ENCODE results near the gene CEMIP.

Gene CEMIP

DNA sequence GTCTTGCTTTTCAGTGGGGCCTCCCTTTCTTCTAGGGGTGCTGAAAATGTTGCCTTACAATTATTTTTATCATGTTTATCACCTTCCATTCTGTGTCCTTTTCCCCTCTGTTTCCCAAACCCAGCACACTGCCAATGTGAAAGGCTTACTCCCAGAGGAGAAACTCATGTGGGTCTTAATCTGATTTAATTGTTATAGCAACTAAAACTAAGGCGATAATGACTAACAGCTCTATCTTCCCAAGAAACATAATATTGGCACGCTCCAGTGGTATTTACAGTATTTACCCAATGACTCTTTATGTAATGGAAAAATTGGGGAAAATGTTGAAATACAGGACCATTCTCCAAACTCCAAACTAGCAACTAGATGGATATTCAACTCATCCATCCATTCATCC, 152.0 kb downstream of the CEMIP start:
- no peaks in the 10 kb centered on the region for H3K36me3 ChIP-seq (ENCODE audit: control insufficient read depth, insufficient read depth, low read length)
- no peaks in the 10 kb centered on the region for H3K27me3 ChIP-seq (ENCODE audit: control insufficient read depth, insufficient read depth, low read length)
- H3K9ac ChIP-seq (ENCODE audit: low read length): no peak overlapping the region
- no peaks in the 10 kb centered on the region for H3K4me1 ChIP-seq (ENCODE audit: control insufficient read depth, insufficient read depth, low read length)
- H3K4me3 ChIP-seq (ENCODE audit: low read length): no peak overlapping the region
- no peaks in the 10 kb centered on the region for H3K9me3 ChIP-seq (ENCODE audit: control insufficient read depth, low read length)

DNA sequence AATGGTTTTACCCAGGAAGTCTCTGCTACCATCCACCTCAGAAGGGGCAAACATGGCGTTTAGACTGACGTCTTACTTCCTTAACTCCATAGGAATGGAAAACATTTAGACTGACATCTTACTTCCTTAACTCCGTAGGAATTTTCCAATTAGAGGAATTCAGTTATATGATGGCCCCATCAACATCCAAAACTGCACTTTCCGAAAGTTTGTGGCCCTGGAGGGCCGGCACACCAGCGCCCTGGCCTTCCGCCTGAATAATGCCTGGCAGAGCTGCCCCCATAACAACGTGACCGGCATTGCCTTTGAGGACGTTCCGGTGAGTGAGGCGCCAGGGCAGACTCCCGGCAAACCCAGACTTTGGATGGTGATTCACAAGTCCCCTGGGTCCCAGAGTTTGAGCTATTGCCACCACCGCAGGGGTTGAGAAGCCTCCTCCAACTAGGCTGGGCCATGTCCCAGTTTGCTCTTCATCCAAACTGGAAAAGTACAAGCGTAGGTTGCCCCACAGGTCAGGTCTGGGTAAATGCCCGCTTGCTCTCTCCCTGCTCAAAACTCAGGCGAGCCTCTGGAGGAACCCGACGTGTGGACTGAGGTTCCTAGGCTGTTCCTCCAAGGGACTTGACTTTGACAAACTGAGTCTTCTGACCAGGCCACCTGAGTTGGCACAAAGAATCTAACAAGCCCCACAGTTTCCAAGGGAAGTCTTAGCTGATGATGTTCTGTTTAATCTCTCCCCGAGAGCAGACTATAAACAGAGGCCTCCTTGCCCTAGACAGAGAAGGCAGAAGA, 152.7 kb downstream of the CEMIP start:
- Histone ChIP-seq H3K9me3 (ENCODE audit: control insufficient read depth, low read length) (no peaks in the 10 kb centered on the region), H3K9ac (ENCODE audit: low read length) (no peak overlapping the region), H3K36me3 (ENCODE audit: control insufficient read depth, insufficient read depth, low read length) (no peaks in the 10 kb centered on the region), H3K27me3 (ENCODE audit: control insufficient read depth, insufficient read depth, low read length) (no peaks in the 10 kb centered on the region), H3K4me1 (ENCODE audit: control insufficient read depth, insufficient read depth, low read length) (no peaks in the 10 kb centered on the region), H3K4me3 (ENCODE audit: low read length) (no peak overlapping the region)

GRCh38 chr15:80932513-80932815, 153.3 kb downstream of the CEMIP start:
- H3K9me3 ChIP-seq (ENCODE audit: control insufficient read depth, low read length): no peaks in the 10 kb centered on the region
- H3K27me3 ChIP-seq (ENCODE audit: control insufficient read depth, insufficient read depth, low read length): no peaks in the 10 kb centered on the region
- no peaks in the 10 kb centered on the region for H3K36me3 ChIP-seq (ENCODE audit: control insufficient read depth, insufficient read depth, low read length)
- no peak overlapping the region for H3K9ac ChIP-seq (ENCODE audit: low read length)
- no peak overlapping the region for H3K4me3 ChIP-seq (ENCODE audit: low read length)
- H3K4me1 ChIP-seq (ENCODE audit: control insufficient read depth, insufficient read depth, low read length): no peaks in the 10 kb centered on the region

GRCh38 chr15:80932989-80933388, 153.8 kb downstream of the CEMIP start:
- no peaks in the 10 kb centered on the region for H3K36me3 ChIP-seq (ENCODE audit: control insufficient read depth, insufficient read depth, low read length)
- H3K9ac ChIP-seq (ENCODE audit: low read length): no peak overlapping the region
- no peak overlapping the region for H3K4me3 ChIP-seq (ENCODE audit: low read length)
- H3K4me1 ChIP-seq (ENCODE audit: control insufficient read depth, insufficient read depth, low read length): no peaks in the 10 kb centered on the region
- no peaks in the 10 kb centered on the region for H3K27me3 ChIP-seq (ENCODE audit: control insufficient read depth, insufficient read depth, low read length)
- H3K9me3 ChIP-seq (ENCODE audit: control insufficient read depth, low read length): no peaks in the 10 kb centered on the region

GRCh38 chr15:80934761-80935221, 155.6 kb downstream of the CEMIP start:
- Histone ChIP-seq H3K36me3 (ENCODE audit: control insufficient read depth, insufficient read depth, low read length) (no peaks in the 10 kb centered on the region), H3K9me3 (ENCODE audit: control insufficient read depth, low read length) (no peaks in the 10 kb centered on the region), H3K4me3 (ENCODE audit: low read length) (no peak overlapping the region), H3K4me1 (ENCODE audit: control insufficient read depth, insufficient read depth, low read length) (no peaks in the 10 kb centered on the region), H3K27me3 (ENCODE audit: control insufficient read depth, insufficient read depth, low read length) (no peaks in the 10 kb centered on the region), H3K9ac (ENCODE audit: low read length) (no peak overlapping the region)

DNA sequence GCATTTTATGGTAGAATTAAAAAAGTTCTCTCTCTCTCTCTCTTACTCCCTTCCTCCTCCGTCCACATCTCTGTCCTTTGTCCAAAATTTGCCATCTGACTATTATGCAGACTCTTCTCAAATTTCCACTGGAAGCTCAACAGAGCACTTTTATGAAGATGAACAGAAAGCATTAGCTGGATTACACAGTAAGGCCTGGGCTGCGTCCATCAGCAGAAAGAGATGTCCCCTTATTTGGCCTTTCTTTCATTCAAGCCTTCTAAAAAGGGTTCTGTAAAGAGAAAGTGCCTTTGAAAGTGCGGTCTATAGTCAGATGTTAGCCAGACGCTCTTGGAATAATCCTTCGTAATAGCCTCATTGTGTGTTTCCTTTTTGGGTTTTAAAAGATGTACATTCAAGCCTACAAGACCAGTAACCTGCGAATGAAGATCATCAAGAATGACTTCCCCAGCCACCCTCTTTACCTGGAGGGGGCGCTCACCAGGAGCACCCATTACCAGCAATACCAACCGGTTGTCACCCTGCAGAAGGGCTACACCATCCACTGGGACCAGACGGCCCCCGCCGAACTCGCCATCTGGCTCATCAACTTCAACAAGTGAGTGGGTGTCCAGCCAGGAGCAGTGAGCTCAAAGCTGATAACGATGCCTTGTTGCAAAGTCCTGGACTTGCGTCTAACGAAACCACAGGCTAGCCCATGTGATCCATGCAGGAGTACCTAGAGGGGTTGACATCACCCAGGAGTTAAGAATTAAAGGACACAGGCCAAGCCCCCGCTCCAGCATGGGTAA, 157.3 kb downstream of the CEMIP start:
- Histone ChIP-seq H3K9me3 (ENCODE audit: control insufficient read depth, low read length) (no peaks in the 10 kb centered on the region), H3K4me3 (ENCODE audit: low read length) (no peak overlapping the region), H3K4me1 (ENCODE audit: control insufficient read depth, insufficient read depth, low read length) (no peaks in the 10 kb centered on the region), H3K36me3 (ENCODE audit: control insufficient read depth, insufficient read depth, low read length) (no peaks in the 10 kb centered on the region), H3K27me3 (ENCODE audit: control insufficient read depth, insufficient read depth, low read length) (no peaks in the 10 kb centered on the region), H3K9ac (ENCODE audit: low read length) (no peak overlapping the region)

- Histone ChIP-seq H3K9me3 (ENCODE audit: control insufficient read depth, low read length) (no peaks in the 10 kb centered on the region), H3K4me1 (ENCODE audit: control insufficient read depth, insufficient read depth, low read length) (no peaks in the 10 kb centered on the region), H3K9ac (ENCODE audit: low read length) (no peak overlapping the region), H3K36me3 (ENCODE audit: control insufficient read depth, insufficient read depth, low read length) (no peaks in the 10 kb centered on the region), H3K4me3 (ENCODE audit: low read length) (no peak overlapping the region), H3K27me3 (ENCODE audit: control insufficient read depth, insufficient read depth, low read length) (no peaks in the 10 kb centered on the region)
Measured at GRCh38 chr15:80937718-80938117, 158.5 kb downstream of the CEMIP start.

GRCh38 chr15:80939216-80939615, 160.0 kb downstream of the CEMIP start:
- H3K9ac ChIP-seq (ENCODE audit: low read length): no peak overlapping the region
- no peak overlapping the region for H3K4me3 ChIP-seq (ENCODE audit: low read length)
- H3K4me1 ChIP-seq (ENCODE audit: control insufficient read depth, insufficient read depth, low read length): no peaks in the 10 kb centered on the region
- no peaks in the 10 kb centered on the region for H3K27me3 ChIP-seq (ENCODE audit: control insufficient read depth, insufficient read depth, low read length)
- H3K36me3 ChIP-seq (ENCODE audit: control insufficient read depth, insufficient read depth, low read length): no peaks in the 10 kb centered on the region
- H3K9me3 ChIP-seq (ENCODE audit: control insufficient read depth, low read length): no peaks in the 10 kb centered on the region

- Histone ChIP-seq H3K36me3 (ENCODE audit: control insufficient read depth, insufficient read depth, low read length) (no peaks in the 10 kb centered on the region), H3K9ac (ENCODE audit: low read length) (no peak overlapping the region)
Measured at GRCh38 chr15:80940331-80940730, 161.2 kb downstream of the CEMIP start.

GRCh38 chr15:80940851-80941250, 161.7 kb downstream of the CEMIP start:
- Histone ChIP-seq H3K36me3 (ENCODE audit: control insufficient read depth, insufficient read depth, low read length) (no peaks in the 10 kb centered on the region), H3K4me3 (ENCODE audit: low read length) (no peak overlapping the region), H3K9ac (ENCODE audit: low read length) (no peak overlapping the region), H3K9me3 (ENCODE audit: control insufficient read depth, low read length) (no peaks in the 10 kb centered on the region), H3K4me1 (ENCODE audit: control insufficient read depth, insufficient read depth, low read length) (no peaks in the 10 kb centered on the region), H3K27me3 (ENCODE audit: control insufficient read depth, insufficient read depth, low read length) (no peaks in the 10 kb centered on the region)

More at GRCh38 chr15:80940331-80940730, 161.2 kb downstream of the CEMIP start:
- H3K9me3 ChIP-seq (ENCODE audit: control insufficient read depth, low read length): no peaks in the 10 kb centered on the region
- no peak overlapping the region for H3K4me3 ChIP-seq (ENCODE audit: low read length)
- H3K27me3 ChIP-seq (ENCODE audit: control insufficient read depth, insufficient read depth, low read length): no peaks in the 10 kb centered on the region
- no peaks in the 10 kb centered on the region for H3K4me1 ChIP-seq (ENCODE audit: control insufficient read depth, insufficient read depth, low read length)

DNA sequence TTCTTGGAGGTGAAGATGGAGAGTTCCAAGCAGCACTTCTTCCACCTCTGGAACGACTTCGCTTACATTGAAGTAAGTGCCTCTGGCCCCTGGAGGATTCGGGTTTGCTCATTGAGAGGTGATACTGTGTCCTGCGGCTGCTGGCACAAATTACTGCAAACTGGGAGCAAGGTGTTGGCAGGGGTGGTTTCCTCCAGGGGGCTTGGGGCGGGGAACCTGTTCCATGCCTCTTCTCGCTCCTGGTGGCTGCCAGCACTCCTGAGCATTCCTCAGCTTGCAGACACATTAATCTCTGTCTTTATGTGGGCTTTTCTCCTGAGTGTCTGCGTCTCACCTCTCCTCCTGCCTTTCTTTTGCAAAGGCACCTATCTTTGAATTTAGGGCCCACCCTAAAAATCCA, 163.1 kb downstream of the CEMIP start:
- no peak overlapping the region for H3K4me3 ChIP-seq (ENCODE audit: low read length)
- no peaks in the 10 kb centered on the region for H3K27me3 ChIP-seq (ENCODE audit: control insufficient read depth, insufficient read depth, low read length)
- H3K4me1 ChIP-seq (ENCODE audit: control insufficient read depth, insufficient read depth, low read length): no peaks in the 10 kb centered on the region
- no peaks in the 10 kb centered on the region for H3K9me3 ChIP-seq (ENCODE audit: control insufficient read depth, low read length)
- H3K36me3 ChIP-seq (ENCODE audit: control insufficient read depth, insufficient read depth, low read length): no peaks in the 10 kb centered on the region
- H3K9ac ChIP-seq (ENCODE audit: low read length): no peak overlapping the region

- H3K9ac ChIP-seq (ENCODE audit: low read length): no peak overlapping the region
- H3K36me3 ChIP-seq (ENCODE audit: control insufficient read depth, insufficient read depth, low read length): no peaks in the 10 kb centered on the region
- no peak overlapping the region for H3K4me3 ChIP-seq (ENCODE audit: low read length)
- H3K9me3 ChIP-seq (ENCODE audit: control insufficient read depth, low read length): no peaks in the 10 kb centered on the region
- no peaks in the 10 kb centered on the region for H3K4me1 ChIP-seq (ENCODE audit: control insufficient read depth, insufficient read depth, low read length)
- H3K27me3 ChIP-seq (ENCODE audit: control insufficient read depth, insufficient read depth, low read length): no peaks in the 10 kb centered on the region
Measured at GRCh38 chr15:80942746-80943565, 163.8 kb downstream of the CEMIP start.
